Kidney (tissue), 14 donors: ENCODE results near the gene WWOX. TPM values are rescaled to one million over a fixed set of nuclear protein-coding genes. Genes with fewer than 3 reads are reported as not detected.

Experiments used
- DNase-seq, 5 donors: peaks; one replicate each; pipeline ENCODE4 v3.0.0-alpha.2; 2013 to 2020
- FAIRE-seq: peaks from 2 replicates; lab custom pipeline; 2012; peaks lifted over from hg19 to GRCh38; lab: Jason Lieb, UNC
- H3K27ac ChIP-seq, 2 donors: one replicate each; pipeline ENCODE4 v1.7.0; 2013; ENCODE audit warnings: low read depth in 2 of 2, low read length in 2 of 2, inconsistent platforms in 1 of 2
- H3K27me3 ChIP-seq: one replicate; pipeline ENCODE4 v1.7.1; 2013; ENCODE audit warnings: low read length, inconsistent platforms; ENCODE audit not compliant: control insufficient read depth, insufficient read depth
- H3K36me3 ChIP-seq, 3 donors: one replicate each; pipeline versions ENCODE4 v1.7.0 to v1.7.1; 2013; ENCODE audit warnings: low read length in 3 of 3, control low read depth in 1 of 3, inconsistent platforms in 1 of 3; ENCODE audit not compliant: insufficient read depth in 3 of 3, control insufficient read depth in 2 of 3
- H3K4me1 ChIP-seq, 3 donors: one replicate each; pipeline versions ENCODE4 v1.7.0 to v1.7.1; 2013; ENCODE audit warnings: low read length in 3 of 3, inconsistent platforms in 1 of 3, low read depth in 1 of 3; ENCODE audit not compliant: control insufficient read depth in 2 of 3, insufficient read depth in 2 of 3
- H3K4me3 ChIP-seq, 3 donors: one replicate each; pipeline versions ENCODE4 v1.7.0 to v1.8.1; 2013; ENCODE audit warnings: low read length in 3 of 3, control low read depth in 1 of 3, inconsistent platforms in 1 of 3
- H3K9ac ChIP-seq, 3 donors: one replicate each; pipeline versions ENCODE4 v1.7.0 to v1.7.1; 2013; ENCODE audit warnings: low read length in 3 of 3, control low read depth in 1 of 3, inconsistent platforms in 1 of 3
- H3K9me3 ChIP-seq, 3 donors: one replicate each; pipeline versions ENCODE4 v1.7.0 to v1.7.1; 2013; ENCODE audit warnings: low read length in 3 of 3, control low read depth in 1 of 3, inconsistent platforms in 1 of 3; ENCODE audit not compliant: control insufficient read depth in 2 of 3, insufficient read depth in 1 of 3
- intact Hi-C: fragments of 100-400 bp; cut with DNase I; formaldehyde crosslinking; loops from one replicate; pipeline ENCODE4 v1.11.1; 2022
- polyA plus RNA-seq: library from polyadenylated mRNA; stranded (reverse); fragments of 350-450 nt; fragmentation: Illumina TruSeq; extraction: RNeasy Lipid Tissue Mini Kit (QIAGEN cat#74804); gene quantifications from one replicate; pipeline ENCODE4 v1.2.3, GENCODE V29; 2014; ENCODE audit warnings: low read depth, low replicate concordance; ENCODE audit not compliant: insufficient read depth
- total RNA-seq: library from RNA; stranded (reverse); fragmentation: NEBNext Ultra II Directional; extraction: Animal tissue kit (Norgen Biotek cat#: 25700); gene quantifications from one replicate; pipeline ENCODE4 v1.2.1, GENCODE V29; 2021
- TF ChIP-seq, protein P1 (sequence below): IDR thresholded peaks from 3 replicates; pipeline ENCODE4 v1.5.1; 2012; ENCODE audit warnings: mild to moderate bottlenecking, moderate library complexity, borderline replicate concordance; ENCODE audit not compliant: insufficient read depth; ENCODE audit errors: extremely low read depth
- donor health status: control.
- donor health status: control.
- donor health status: control.
- donor health status: control.
- donor health status: control.
- donor health status: DM: yes; HTN: yes; CAD: no.
- donor health status: Normal renal cell carcinoma (clear cell type).

The WWOX gene
- total and polyA plus RNA-seq, 2 donors from 2014 or later, result 22.5 to 30.3 TPM

DNA sequence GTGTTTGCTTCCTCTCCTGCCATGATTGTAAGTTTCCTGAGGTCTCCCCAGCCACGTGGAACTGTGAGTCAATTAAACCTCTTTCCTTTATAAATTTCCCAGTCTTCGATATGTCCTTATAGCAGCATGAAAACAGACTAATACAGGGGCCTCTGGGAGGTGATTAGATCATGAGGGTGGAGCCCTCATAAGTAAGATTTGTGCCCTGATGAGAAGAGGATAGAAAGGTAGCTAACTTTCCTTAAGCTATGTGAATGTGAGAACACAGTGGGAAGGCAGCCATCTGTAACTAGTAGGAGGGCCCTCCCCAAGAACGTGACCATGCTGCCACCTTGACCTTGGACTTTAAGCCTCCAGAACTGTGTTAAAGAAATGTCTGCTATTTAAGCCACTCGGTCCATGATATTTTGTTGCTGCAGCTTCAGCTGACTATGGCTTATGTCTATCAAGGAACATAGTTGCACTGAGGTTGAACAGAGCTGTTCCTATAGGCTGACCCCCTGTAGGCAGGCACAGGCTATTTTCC, 30.7 kb downstream of the WWOX start:
- intact Hi-C loops, result no loop called here
- FAIRE-seq (no peak), DNase-seq (no peak)
- peaks cover 3 to 5% (median 3%) of the 10 kb centered on the region in 3 donors for H3K4me1 ChIP-seq
- H3K36me3 ChIP-seq, result no peaks in the 10 kb centered on the region
- no peak overlapping the region for H3K27ac ChIP-seq
- H3K4me3 ChIP-seq, result no peak overlapping the region
- H3K27me3 ChIP-seq, result no peaks in the 10 kb centered on the region
- TF ChIP-seq, protein P1, sequence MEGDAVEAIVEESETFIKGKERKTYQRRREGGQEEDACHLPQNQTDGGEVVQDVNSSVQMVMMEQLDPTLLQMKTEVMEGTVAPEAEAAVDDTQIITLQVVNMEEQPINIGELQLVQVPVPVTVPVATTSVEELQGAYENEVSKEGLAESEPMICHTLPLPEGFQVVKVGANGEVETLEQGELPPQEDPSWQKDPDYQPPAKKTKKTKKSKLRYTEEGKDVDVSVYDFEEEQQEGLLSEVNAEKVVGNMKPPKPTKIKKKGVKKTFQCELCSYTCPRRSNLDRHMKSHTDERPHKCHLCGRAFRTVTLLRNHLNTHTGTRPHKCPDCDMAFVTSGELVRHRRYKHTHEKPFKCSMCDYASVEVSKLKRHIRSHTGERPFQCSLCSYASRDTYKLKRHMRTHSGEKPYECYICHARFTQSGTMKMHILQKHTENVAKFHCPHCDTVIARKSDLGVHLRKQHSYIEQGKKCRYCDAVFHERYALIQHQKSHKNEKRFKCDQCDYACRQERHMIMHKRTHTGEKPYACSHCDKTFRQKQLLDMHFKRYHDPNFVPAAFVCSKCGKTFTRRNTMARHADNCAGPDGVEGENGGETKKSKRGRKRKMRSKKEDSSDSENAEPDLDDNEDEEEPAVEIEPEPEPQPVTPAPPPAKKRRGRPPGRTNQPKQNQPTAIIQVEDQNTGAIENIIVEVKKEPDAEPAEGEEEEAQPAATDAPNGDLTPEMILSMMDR, result no peak
- H3K9me3 ChIP-seq, result no peaks in the 10 kb centered on the region
- no peak overlapping the region for H3K9ac ChIP-seq

DNA sequence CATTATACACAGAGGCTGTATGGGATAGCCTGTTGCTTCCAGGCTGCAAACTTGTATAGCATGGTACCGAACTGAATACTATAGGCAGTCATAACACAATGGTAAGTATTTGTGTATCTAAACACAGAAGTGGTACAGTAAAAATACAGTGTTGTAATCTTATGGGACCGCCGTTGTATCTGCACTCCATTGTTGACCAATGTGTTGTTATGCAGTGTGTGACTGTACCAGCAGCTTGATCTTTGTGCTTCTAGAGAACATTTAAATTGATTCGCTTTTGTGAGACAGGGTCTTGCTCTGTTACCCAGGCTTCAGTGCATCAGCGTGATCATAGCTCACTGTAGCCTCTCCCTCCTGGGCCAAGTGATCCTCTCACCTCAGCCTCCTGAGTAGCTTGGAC, 31.5 kb downstream of the WWOX start:
- DNase-seq (no peak), FAIRE-seq (no peak)
- TF ChIP-seq, protein P1, result no peak
- H3K36me3 ChIP-seq, result no peaks in the 10 kb centered on the region
- no peaks in the 10 kb centered on the region for H3K9me3 ChIP-seq
- no peaks in the 10 kb centered on the region for H3K27me3 ChIP-seq
- intact Hi-C loops, result no loop called here
- no peak overlapping the region for H3K4me3 ChIP-seq
- H3K4me1 ChIP-seq, result peaks cover 3 to 5% (median 3%) of the 10 kb centered on the region in 3 donors
- H3K9ac ChIP-seq, result no peak overlapping the region
- H3K27ac ChIP-seq, result no peak overlapping the region

DNA sequence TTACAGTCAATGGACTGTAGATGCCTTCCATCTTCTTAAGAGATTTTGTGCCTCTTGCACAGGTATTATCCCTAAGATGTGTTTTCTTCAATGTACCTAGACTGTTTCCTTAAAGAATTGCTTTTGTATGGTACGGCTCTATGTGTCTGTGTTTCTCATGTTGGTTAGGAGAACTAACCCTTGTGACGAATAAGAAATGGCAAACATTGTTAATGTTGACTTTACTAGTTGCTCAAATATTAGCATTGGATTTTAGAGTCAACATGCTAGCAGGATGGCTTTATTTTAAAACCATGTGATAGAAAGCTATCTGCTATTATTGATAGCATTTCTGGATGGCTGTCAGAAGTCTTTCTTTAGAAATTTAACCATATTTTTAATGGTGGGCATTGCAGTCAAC, 34.5 kb downstream of the WWOX start:
- Histone ChIP-seq H3K27ac (no peak overlapping the region), H3K9me3 (no peaks in the 10 kb centered on the region)
- intact Hi-C loops, result no loop called here

More for the DNA sequence above, 34.5 kb downstream of the WWOX start:
- TF ChIP-seq, protein P1, result no peak
- Histone ChIP-seq H3K36me3 (no peaks in the 10 kb centered on the region), H3K9ac (no peak overlapping the region), H3K27me3 (no peaks in the 10 kb centered on the region), H3K4me3 (no peak overlapping the region), H3K4me1 (no peaks in the 10 kb centered on the region)
- FAIRE-seq (no peak), DNase-seq (no peak)
